ENCODE data around the gene GAB4.

- no peak for TF ChIP-seq POLR2AphosphoS5 (IDR thresholded peaks at IDR 0.05; ENCODE audit: borderline replicate concordance, low read depth, low read length)
- no peak for TF ChIP-seq EZH2 (IDR thresholded peaks at IDR 0.05)
- no peak for TF ChIP-seq FOXP2 (optimal IDR thresholded peaks at IDR 0.05; ENCODE audit: control extremely low read depth, extremely low read length, insufficient read depth)
Measured at GRCh38 chr22:16957781-16958180, 50.2 kb downstream of the GAB4 start.

Data from SK-N-MC (cell line).